HepG2 (cell line): ENCODE data around the gene COLGALT1.

ENCODE experiments used
- HMG20A ChIP-seq: IDR thresholded peaks from 2 replicates; pipeline ENCODE4 v1.6.1; 2016; ENCODE audit warnings: borderline replicate concordance
- SCMH1 ChIP-seq: sonication (generic); formaldehyde crosslinking; IDR thresholded peaks from 2 replicates; pipeline ENCODE4 v1.9.0; 2021; ENCODE audit warnings: missing genetic modification reagents, mild to moderate bottlenecking, borderline replicate concordance
- ZBTB49 ChIP-seq: sonication (generic); formaldehyde crosslinking; IDR thresholded peaks from 2 replicates; pipeline ENCODE4 v1.4.0; 2020; ENCODE audit warnings: missing genetic modification reagents, borderline replicate concordance
- TF ChIP-seq, protein P1 (sequence below): sonication (generic); formaldehyde crosslinking; IDR thresholded peaks from 2 replicates; pipeline ENCODE4 v1.8.0; 2022; ENCODE audit warnings: low read depth, missing genetic modification reagents

DNA sequence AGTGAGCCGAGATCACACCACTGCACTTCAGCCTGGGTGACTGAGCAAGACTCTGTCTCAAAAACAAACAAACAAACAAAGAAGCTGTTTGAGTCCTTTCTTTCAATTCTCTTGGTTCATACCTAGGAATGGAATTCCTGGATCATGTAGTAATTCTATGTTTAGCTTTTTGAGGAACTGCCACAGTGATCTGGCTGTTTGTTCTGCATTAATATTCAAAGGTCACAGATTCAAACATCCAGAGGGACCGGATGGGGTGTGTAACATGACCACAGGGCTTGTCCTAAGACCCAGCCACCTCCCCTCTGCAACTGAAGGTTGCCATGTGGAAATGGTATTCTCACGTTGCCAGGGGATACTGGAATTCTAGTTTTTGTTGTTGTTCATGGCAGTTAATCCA, 10.2 kb downstream of the COLGALT1 start:
- TF ChIP-seq, protein P1, sequence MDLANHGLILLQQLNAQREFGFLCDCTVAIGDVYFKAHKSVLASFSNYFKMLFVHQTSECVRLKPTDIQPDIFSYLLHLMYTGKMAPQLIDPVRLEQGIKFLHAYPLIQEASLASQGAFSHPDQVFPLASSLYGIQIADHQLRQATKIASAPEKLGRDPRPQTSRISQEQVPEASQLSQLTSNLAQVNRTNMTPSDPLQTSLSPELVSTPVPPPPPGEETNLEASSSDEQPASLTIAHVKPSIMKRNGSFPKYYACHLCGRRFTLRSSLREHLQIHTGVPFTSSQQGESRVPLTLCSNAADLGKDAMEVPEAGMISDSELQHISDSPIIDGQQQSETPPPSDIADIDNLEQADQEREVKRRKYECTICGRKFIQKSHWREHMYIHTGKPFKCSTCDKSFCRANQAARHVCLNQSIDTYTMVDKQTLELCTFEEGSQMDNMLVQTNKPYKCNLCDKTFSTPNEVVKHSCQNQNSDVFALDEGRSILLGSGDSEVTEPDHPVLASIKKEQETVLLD (CRISPR knock-in tag) = no peak
- TF ChIP-seq HMG20A (CRISPR knock-in tag) = no peak
- no peak for TF ChIP-seq ZBTB49 (CRISPR knock-in tag)
- no peak for TF ChIP-seq SCMH1 (CRISPR knock-in tag)
